NCI-H1930 (cell line): Measurements from ENCODE around the gene ARHGAP26.

Source experiments
- DNase-seq, 2 experiments: peaks; one replicate each; lab custom pipeline; 2025; lab: John Stamatoyannopoulos, UW

The ARHGAP26 gene

DNA sequence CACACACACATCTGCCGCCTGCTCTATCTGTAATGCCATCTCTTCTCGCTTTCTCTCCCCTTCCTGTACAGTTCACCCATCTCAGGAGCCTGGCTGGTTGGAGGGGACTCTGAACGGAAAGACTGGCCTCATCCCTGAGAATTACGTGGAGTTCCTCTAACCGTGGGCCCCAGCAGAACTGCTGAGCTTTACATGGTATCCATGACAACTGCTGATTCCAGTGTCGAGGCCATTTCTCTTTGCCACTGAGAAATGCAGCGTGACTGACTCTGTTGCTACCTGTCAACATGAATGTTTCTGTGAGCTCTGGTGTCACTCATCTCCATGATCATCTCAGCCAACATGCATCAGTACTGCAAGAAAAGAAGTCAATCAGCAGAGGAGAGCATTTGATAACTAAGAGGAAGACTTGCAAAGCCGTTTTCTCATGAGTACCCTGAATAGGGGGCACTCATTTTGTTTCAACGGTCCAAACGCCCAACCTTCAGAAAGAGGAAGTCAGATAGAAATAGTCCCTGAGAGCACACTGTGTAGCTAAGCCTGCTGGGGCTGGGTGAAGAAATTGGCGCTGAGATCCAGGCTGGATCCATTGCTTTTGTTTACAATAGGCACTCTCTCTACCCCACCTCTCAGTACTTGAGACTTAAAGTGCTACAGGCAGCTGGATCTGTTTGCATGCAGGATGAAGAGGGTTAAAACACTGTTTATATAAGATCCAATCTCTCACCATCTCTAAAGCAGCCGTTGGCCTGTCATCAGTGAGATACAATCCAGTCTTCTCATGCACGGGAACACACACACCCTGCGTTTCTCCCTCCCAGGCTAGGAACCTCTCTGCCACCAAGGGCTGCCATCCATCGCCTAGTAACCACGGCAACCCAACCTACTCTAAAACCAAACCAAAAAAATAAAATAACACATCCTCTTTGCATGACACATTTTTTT, 452.4 kb downstream of the ARHGAP26 start:
- no peak for DNase-seq

GRCh38 chr5:143224672-143225071, 454.5 kb downstream of the ARHGAP26 start:
- DNase-seq = no peak

GRCh38 chr5:143225511-143225910, 455.3 kb downstream of the ARHGAP26 start:
- no peak for DNase-seq

DNA sequence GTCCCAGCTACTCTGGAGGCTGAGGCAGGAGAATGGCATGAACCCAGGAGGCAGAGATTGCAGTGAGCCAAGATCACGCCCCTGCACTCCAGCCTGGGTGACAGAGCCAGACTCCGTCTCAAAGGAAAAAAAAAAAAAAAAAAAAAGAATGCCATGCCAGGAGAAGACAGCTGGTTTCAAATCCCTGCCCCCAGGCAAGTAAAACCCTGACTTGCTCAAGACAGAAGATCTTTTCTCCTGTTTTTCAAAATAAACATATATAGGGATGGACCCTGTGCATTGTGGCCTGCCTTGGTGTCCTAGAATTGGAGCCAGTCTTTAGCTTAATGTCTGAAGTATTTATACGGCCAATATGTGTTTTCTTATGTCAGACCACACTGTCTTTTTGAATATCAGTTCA, 456.2 kb downstream of the ARHGAP26 start:
- no peak for DNase-seq

DNA sequence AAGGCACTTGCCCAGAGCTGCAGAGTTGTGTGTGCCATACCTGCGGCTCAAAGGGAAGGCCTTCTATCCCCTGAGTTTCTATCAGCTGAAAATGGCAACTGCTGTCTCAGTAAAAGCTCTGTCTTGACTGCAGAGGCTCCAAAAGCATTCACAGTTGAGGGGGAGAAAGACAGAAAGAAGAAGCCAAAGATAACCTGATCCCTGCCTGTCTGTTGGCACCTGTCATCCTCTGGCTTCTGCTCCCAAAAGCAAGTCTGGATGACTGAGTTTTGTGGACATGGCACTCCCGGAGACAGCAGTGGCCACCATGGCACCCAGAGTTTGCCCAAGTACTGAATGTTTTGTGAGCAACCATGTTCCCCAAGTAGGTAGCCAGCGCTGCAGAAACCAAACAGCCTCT, 456.7 kb downstream of the ARHGAP26 start:
- no peak for DNase-seq

DNA sequence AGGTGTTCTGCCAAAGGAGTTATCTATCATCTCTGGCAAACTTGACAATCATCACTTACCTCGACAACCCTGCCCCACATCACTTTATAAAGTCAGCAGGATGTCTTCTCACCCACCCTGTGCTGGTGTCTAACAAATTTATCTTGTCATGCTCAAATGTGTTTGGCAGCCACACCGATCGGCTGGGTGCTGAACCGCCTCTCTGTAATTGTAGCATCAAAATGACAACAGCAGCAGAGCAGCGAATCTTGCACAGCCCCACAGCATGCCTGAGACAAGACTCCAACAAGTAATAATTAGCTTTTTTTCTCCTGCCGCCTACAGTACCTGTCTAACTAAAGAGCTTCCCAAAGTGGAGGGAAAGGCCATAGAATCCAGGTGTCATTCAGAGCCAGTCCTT, 457.1 kb downstream of the ARHGAP26 start:
- no peak for DNase-seq

- DNase-seq = no peak
Observed at GRCh38 chr5:143228597-143229293, 458.6 kb downstream of the ARHGAP26 start.

GRCh38 chr5:143229426-143229895, 459.3 kb downstream of the ARHGAP26 start:
- DNase-seq = no peak

DNA sequence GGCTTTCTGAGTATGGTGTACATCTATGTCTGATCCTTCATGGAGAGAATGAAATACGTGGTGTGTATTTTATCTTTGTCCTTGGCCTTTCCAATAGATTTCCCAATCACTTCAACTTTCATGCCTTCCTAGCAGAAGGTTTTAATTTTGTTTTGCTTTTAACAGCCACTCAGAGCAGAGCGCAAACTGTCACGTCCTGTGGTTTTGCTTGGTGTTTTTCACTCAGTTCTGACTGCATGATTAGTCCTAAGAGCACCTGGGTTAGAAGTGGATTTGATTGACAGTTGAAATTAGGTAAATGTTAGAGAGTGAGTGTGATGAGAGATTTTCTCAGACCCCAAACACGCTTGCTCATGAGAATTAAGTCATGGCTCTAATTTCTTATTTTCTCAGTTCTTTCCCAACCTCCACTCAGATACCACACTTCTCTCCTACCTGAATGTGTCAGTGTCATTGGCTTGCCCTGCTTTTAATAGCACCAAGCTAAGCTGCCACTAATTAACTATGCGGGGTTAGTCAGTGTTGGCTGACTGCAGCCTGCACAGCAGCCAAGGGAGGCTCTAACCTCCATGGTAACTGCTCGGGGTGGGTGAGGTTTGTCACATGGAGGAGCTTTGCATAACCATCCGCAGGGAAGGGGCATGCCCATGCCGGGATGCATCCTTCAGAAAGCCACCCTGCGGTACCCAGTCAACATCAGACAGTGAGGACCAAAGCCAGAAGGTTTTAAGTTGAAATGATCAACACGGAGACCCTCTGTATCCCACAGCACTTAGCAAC, 459.9 kb downstream of the ARHGAP26 start:
- DNase-seq = no peak

GRCh38 chr5:143230676-143230996, 460.5 kb downstream of the ARHGAP26 start:
- DNase-seq = no peak

GRCh38 chr5:143231416-143231815, 461.2 kb downstream of the ARHGAP26 start:
- DNase-seq = no peak

- DNase-seq = no peak
Observed at GRCh38 chr5:143231973-143232812, 462.0 kb downstream of the ARHGAP26 start.

- DNase-seq = no peak
Observed at GRCh38 chr5:143233031-143233430, 462.9 kb downstream of the ARHGAP26 start.

GRCh38 chr5:143234162-143234842, 464.1 kb downstream of the ARHGAP26 start:
- DNase-seq = no peak

- DNase-seq = no peak
Observed at GRCh38 chr5:143235423-143235822, 465.2 kb downstream of the ARHGAP26 start.

GRCh38 chr5:143236682-143237081, 466.5 kb downstream of the ARHGAP26 start:
- no peak for DNase-seq

GRCh38 chr5:143237664-143238063, 467.5 kb downstream of the ARHGAP26 start:
- DNase-seq = no peak

DNA sequence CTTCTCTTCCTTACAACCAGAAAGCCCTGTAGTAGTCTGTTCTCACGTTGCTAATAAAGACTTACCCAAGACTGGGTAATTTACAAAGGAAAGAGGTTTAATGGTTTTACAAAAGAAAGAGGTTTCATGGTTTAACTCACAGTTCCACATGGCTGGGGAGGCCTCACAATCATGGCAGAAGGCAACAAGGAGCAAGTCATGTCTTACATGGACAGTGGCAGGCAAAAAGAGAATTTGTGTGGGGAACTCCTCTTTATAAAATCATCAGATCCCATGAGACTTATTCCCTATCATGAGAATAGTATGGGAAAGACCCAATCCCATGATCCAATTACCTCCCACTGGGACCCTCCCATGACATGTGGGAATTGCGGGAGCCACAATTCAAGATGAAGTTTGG, 468.4 kb downstream of the ARHGAP26 start:
- DNase-seq = no peak

DNA sequence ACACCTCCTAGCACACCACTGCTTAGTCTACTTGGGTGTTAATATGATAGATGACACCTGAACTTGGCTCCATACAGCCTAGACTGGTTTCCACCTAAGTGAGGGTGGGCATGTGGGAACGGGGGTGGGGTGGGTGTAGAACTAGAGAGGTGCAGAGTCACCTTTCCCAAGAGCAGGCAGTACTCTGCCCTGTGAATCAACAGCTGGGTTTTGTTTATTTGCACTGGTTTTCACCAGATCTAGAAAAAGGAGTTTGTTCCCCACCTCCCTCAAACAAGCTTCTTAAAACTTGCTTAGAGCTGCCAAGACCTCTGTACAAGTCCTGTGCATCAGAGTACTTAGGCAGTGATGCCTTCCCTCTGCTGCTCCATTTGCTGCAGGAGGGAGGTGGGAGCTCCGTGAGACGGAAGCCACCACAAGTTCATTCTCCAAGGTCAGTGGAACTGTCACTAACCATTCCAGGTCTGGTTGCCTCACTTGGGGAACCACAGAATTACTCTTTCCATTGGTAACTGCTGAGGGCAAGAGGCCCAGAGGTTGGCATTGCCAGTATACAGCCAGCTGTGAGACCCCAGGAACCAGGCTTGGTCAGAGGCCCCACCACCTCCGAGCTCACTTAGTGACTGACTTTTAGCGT, 469.8 kb downstream of the ARHGAP26 start:
- no peak for DNase-seq

- no peak for DNase-seq
Observed at GRCh38 chr5:143241892-143242291, 471.7 kb downstream of the ARHGAP26 start.
